K562 (cell line): ENCODE results near the gene ZNF319. TPM values are rescaled to one million over a fixed set of nuclear protein-coding genes. Genes with fewer than 3 reads are reported as not detected.

Source experiments
- ATAC-seq: fragments of 200-7000 bp; cut with Tn5 transposase; 3 replicates; pipeline ENCODE4 v1.9.1; 2020; ENCODE audit warnings: moderate library complexity
- BruUV-seq: library from RNA; stranded (reverse); fragments of 400-500 nt; replicated peaks from 2 replicates; lab custom pipeline; 2021; lab: Mats Ljungman, UMichigan
- CTCF ChIA-PET: fragments of 300-600 bp; formaldehyde crosslinking; extraction: SDS; loops from one replicate; lab custom pipeline; 2021; ENCODE audit warnings: low intra/inter-chr PET ratio; lab: Yijun Ruan, JAX
- POLR2A ChIA-PET: fragments of 300-600, 350-650 bp; sonication (Branson Sonifier 250); formaldehyde crosslinking; extraction: SDS; loops from one replicate; lab custom pipeline; 2021; ENCODE audit warnings: antibody characterized with exemption, inconsistent platforms; lab: Yijun Ruan, JAX
- DNase-seq, 4 experiments: peaks; one replicate each; pipeline versions ENCODE4 v3.0.0 to v3.0.0-alpha.2; 2011 to 2018; ENCODE audit warnings: low spot score in 3 of 4, mixed read lengths in 3 of 4; ENCODE audit errors: extremely low read depth in 1 of 4
- FAIRE-seq: peaks from 2 replicates; lab custom pipeline; 2011; peaks lifted over from hg19 to GRCh38; lab: Jason Lieb, UNC
- H2AFZ ChIP-seq: 2 replicates; pipeline ENCODE4 v1.6.0; 2011; ENCODE audit warnings: low read depth, low read length, control low read depth, inconsistent platforms
- H3K27ac ChIP-seq: fragments of 200-600 bp; 3 replicates; pipeline ENCODE4 v1.8.0; 2011; ENCODE audit warnings: low read depth, mild to moderate bottlenecking, control low read depth, inconsistent platforms, low read length, moderate library complexity, mixed read lengths; ENCODE audit errors: extremely low read depth
- H3K27me3 ChIP-seq, 2 experiments: fragments of 300-600 bp in 1 of 2; 2 replicates in 1 of 2; 3 replicates in 1 of 2; pipeline versions ENCODE4 v1.6.0 to v1.8.0; 2011; ENCODE audit warnings: inconsistent platforms in 2 of 2, low read length in 2 of 2, mild to moderate bottlenecking in 1 of 2, mixed read lengths in 1 of 2, moderate library complexity in 1 of 2; ENCODE audit not compliant: control insufficient read depth in 2 of 2, insufficient read depth in 2 of 2
- H3K36me3 ChIP-seq: fragments of 300-600 bp; 3 replicates; pipeline ENCODE4 v1.8.0; 2011; ENCODE audit warnings: mild to moderate bottlenecking, low read length, inconsistent platforms; ENCODE audit not compliant: control insufficient read depth, insufficient read depth
- H3K4me1 ChIP-seq, 2 experiments: fragments of 200-600 bp in 1 of 2; replicated peaks in 1 of 2; 2 replicates in 1 of 2; 3 replicates in 1 of 2; pipeline versions ENCODE4 v1.5.1 to v1.8.0; 2011; ENCODE audit warnings: inconsistent platforms in 2 of 2, low read length in 2 of 2, mild to moderate bottlenecking in 1 of 2, mixed read lengths in 1 of 2, moderate library complexity in 1 of 2; ENCODE audit not compliant: control insufficient read depth in 2 of 2, insufficient read depth in 2 of 2
- H3K4me2 ChIP-seq: 2 replicates; pipeline ENCODE4 v1.6.1; 2011; ENCODE audit warnings: low read length, control low read depth, inconsistent platforms, mixed read lengths; ENCODE audit not compliant: insufficient read depth
- H3K4me3 ChIP-seq: fragments of 200-600 bp; sonication (generic), shearing (Covaris generic); 2 replicates; pipeline ENCODE4 v1.5.1; 2016; ENCODE audit warnings: control low read depth, inconsistent platforms
- H3K79me2 ChIP-seq: fragments of 200-600 bp; 3 replicates; pipeline ENCODE4 v1.8.0; 2011; ENCODE audit warnings: low read length, inconsistent platforms; ENCODE audit not compliant: control insufficient read depth, insufficient read depth
- H3K9ac ChIP-seq, 2 experiments: 2 replicates each; pipeline versions ENCODE4 v1.6.0 to v1.6.1; 2011; ENCODE audit warnings: low read depth in 2 of 2, low read length in 2 of 2, control low read depth in 1 of 2, inconsistent platforms in 1 of 2, mild to moderate bottlenecking in 1 of 2, mixed read lengths in 1 of 2; ENCODE audit not compliant: insufficient read depth in 1 of 2
- H3K9me1 ChIP-seq: one replicate; pipeline ENCODE4 v1.6.0; 2011; ENCODE audit warnings: inconsistent platforms, mild to moderate bottlenecking, low read length, moderate library complexity; ENCODE audit not compliant: control insufficient read depth, insufficient read depth
- H3K9me3 ChIP-seq: replicated peaks from 2 replicates; pipeline ENCODE4 v1.5.1; 2011; ENCODE audit warnings: low read depth, low read length, inconsistent platforms; ENCODE audit not compliant: control insufficient read depth, insufficient read depth
- H4K20me1 ChIP-seq: replicated peaks from 2 replicates; pipeline ENCODE4 v1.6.1; 2011; ENCODE audit warnings: low read length, inconsistent platforms, mixed read lengths; ENCODE audit not compliant: control insufficient read depth, insufficient read depth
- CHD4 ChIP-seq: fragments of 200-600 bp; sonication (generic); IDR thresholded peaks from 3 replicates; pipeline ENCODE4 v1.6.1; 2012; ENCODE audit warnings: low read depth, mild to moderate bottlenecking, mixed read lengths, low read length, inconsistent platforms; ENCODE audit not compliant: insufficient read depth, insufficient replicate concordance, poor library complexity, severe bottlenecking
- CXXC5 ChIP-seq: fragments of 250-450 bp; sonication (Bioruptor Pico); IDR thresholded peaks from 2 replicates; pipeline ENCODE4 v1.8.0; 2022; ENCODE audit warnings: inconsistent platforms, mild to moderate bottlenecking, moderate library complexity
- HDAC1 ChIP-seq, 2 experiments: fragments of 450-650 bp; IDR thresholded peaks; 2 replicates each; pipeline ENCODE4 v1.6.1; 2016 to 2017; ENCODE audit warnings: inconsistent platforms in 1 of 2, mild to moderate bottlenecking in 1 of 2, moderate library complexity in 1 of 2
- HNRNPLL ChIP-seq: fragments of 200-400 bp; formaldehyde crosslinking; IDR thresholded peaks from 2 replicates; pipeline ENCODE4 v1.6.1; 2017; ENCODE audit warnings: low read length, low read depth, mild to moderate bottlenecking; ENCODE audit not compliant: poor library complexity, severe bottlenecking
- MTA3 ChIP-seq: fragments of 450-650 bp; formaldehyde crosslinking; IDR thresholded peaks from 2 replicates; pipeline ENCODE4 v1.6.1; 2017; ENCODE audit warnings: mild to moderate bottlenecking, borderline replicate concordance
- NR2C1 ChIP-seq, 2 experiments: fragments of 450-650 bp; IDR thresholded peaks; 2 replicates each; pipeline ENCODE4 v1.6.1; 2017; ENCODE audit warnings: mild to moderate bottlenecking in 2 of 2, antibody characterized with exemption in 1 of 2, inconsistent platforms in 1 of 2, missing compliant biosample characterization in 1 of 2, missing genetic modification characterization in 1 of 2
- SETDB1 ChIP-seq: IDR thresholded peaks from one replicate; pipeline ENCODE4 v1.6.1; 2012; ENCODE audit warnings: low read length, control low read depth, inconsistent platforms
- U2AF1 ChIP-seq: fragments of 200-400 bp; formaldehyde crosslinking; optimal IDR thresholded peaks from 2 replicates; pipeline ENCODE3; 2017; ENCODE audit warnings: mild to moderate bottlenecking, low read depth, low read length, moderate library complexity
- ZMIZ1 ChIP-seq, 2 experiments: fragments of 150-350 bp in 1 of 2; IDR thresholded peaks; 2 replicates each; pipeline ENCODE4 v1.6.1; 2012 to 2016; ENCODE audit warnings: low read depth in 2 of 2, low read length in 2 of 2, mild to moderate bottlenecking in 1 of 2, moderate library complexity in 1 of 2
- ZNF785 ChIP-seq: fragments of 250-450 bp; sonication (Bioruptor Pico); IDR thresholded peaks from 2 replicates; pipeline ENCODE4 v1.4.0; 2020; ENCODE audit warnings: mild to moderate bottlenecking
- WGBS: fragments of 100-300 bp; shearing (Covaris generic); methylation state at CpG from one replicate; pipeline ENCODE4 v1.1.6; 2016; ENCODE audit warnings: low coverage, mixed read lengths; ENCODE audit not compliant: insufficient coverage; ENCODE audit errors: missing lambda C conversion rate; 5-methylcytosine and 5-hydroxymethylcytosine counted together
- in situ Hi-C: fragments of 300-500 bp; cut with MboI; formaldehyde crosslinking; loops from 4 replicates; pipeline ENCODE4 v1.15.0; 2018; ENCODE audit warnings: inconsistent platforms, mixed read lengths
- intact Hi-C: fragments of 100-400 bp; cut with micrococcal nuclease; formaldehyde crosslinking; loops from 2 replicates; pipeline ENCODE4 v1.14.2; 2022
- polyA plus RNA-seq, 8 experiments: library from polyadenylated mRNA; depleted of rRNA in 4 of 8; stranded (reverse) in 5 of 8; unstranded in 3 of 8; fragments of >200 nt; fragmentation: Nextera tagmentation in 2 of 8; fragmentation: Illumina TruSeq in 1 of 8; extraction: Ambion mirVana in 2 of 8; extraction: Trizol in 1 of 8; gene quantifications; 2 replicates each; pipeline versions ENCODE4 v1.2.1 to v1.2.3, GENCODE V29; 2011 to 2014; ENCODE audit warnings: inconsistent platforms in 1 of 8, missing spikeins in 1 of 8
- total RNA-seq, 7 experiments: library from RNA; depleted of rRNA in 6 of 7; stranded (reverse); fragments of >200 nt in 6 of 7; fragmentation: Illumina TruSeq in 2 of 7; extraction: Trizol in 2 of 7; gene quantifications; 2 replicates each; pipeline versions ENCODE4 v1.2.1 to v1.2.3, GENCODE V29; 2011 to 2021; ENCODE audit warnings: low replicate concordance in 1 of 7
- TF ChIP-seq, protein P1 (sequence below), 2 experiments: fragments of 450-650 bp; IDR thresholded peaks; 2 replicates each; pipeline ENCODE4 v1.6.1; 2016
- TF ChIP-seq, protein P2 (sequence below): fragments of 450-650 bp; IDR thresholded peaks from 2 replicates; pipeline ENCODE4 v1.6.1; 2017; ENCODE audit warnings: antibody characterized with exemption

The ZNF319 gene
- total and polyA plus RNA-seq, 9 of the 15 experiments (the other 6 are each of a cell fraction or from before 2014, with no cell fraction given): 0.20 to 5.7 (median 1.4) TPM

DNA sequence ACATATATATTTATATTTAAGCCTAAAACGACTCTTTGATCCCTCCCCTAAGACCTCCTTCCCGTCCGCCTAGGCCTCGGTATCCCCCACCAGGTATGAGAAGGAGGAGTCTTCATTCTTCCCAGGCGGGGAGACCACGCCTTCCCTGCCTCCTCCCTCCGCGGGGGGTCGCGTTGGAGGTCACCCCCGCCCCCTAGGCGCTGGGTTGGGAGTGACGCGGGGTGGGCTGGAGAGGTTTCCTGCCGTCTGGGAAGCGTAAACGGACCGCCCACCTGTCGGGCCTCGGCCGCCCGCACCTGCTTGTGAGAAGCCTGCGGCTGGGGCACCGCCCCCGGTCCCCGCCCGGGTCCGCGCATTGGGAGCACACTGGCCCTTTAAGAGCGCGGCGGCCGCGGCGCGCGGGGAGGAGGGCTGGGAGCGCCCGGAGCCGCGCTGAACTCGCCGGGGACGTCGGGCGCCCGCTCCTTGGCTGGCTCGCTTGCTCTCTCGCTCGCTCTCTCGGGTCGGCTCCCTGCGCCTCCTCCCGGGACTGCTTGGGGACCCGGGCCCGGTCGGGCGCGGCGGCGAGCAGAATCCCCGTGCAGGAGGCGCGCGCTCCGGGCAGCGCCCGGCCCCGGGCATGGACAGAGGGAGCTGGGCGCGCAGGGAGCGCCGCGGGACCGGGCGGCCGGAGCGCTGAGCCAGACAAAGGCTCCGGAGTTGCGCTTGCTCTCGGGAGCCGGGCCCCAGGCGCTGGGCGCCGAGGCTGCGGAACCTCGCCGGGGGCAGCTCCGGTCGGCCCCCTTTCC, 25.1 kb upstream of the ZNF319 start, which contains the start of gene MMP15:
Gene MMP15, plus strand, starts transcription at position 404 of the 788 bp plus-strand sequence. CDS start 597 bp downstream, outside the sequence.
- Histone ChIP-seq H3K79me2 (peaks cover 17% of the 10 kb centered on the region; the same call in 2 of the 3 replicates), H3K27me3 (no peaks in the 10 kb centered on the region), H3K27ac (peak within 1 kb of the TSS; percentile 71), H3K4me3 (peak within 1 kb of the TSS; percentile 79), H3K36me3 (no peaks in the 10 kb centered on the region), H3K9me3 (no peaks in the 10 kb centered on the region), H3K4me2 (peak within 1 kb of the TSS; percentile 81), H3K9ac (peak within 1 kb of the TSS; percentile 70 to 90), H2AFZ (peak within 1 kb of the TSS; percentile 98), H3K9me1 (no peaks in the 10 kb centered on the region), H4K20me1 (no peaks in the 10 kb centered on the region), H3K4me1 (peaks cover 12 to 52% of the 10 kb centered on the region in 2 experiments; a peak in 4 of 5 replicates)
- FAIRE-seq: peak; percentile 78
- POLR2A ChIA-PET: interaction anchor here (1.2 kb wide), 1 partner anchor 11 kb away, joined by 3 read pairs; no protein-coding TSS in a partner anchor
- no TSS peak for BruUV-seq
- CTCF ChIA-PET: interaction anchor here (0.6 kb wide), 1 partner anchor 131 kb away, joined by 4 read pairs; no protein-coding TSS in a partner anchor
- in situ Hi-C loops: no loop called here
- DNase-seq: peak; percentile 87 to 92 (median 90)
- intact Hi-C loops: loop anchor here (10.0 kb wide), 2 partner anchors 169 to 729 kb away; partner anchors contain the start of gene CSNK2A2
- WGBS: under 1% methylated on average over 74 of the region's 90 CpGs
- peak; percentile 81 for ATAC-seq
- no peak for TF ChIP-seq SETDB1
- TF ChIP-seq, protein P1, sequence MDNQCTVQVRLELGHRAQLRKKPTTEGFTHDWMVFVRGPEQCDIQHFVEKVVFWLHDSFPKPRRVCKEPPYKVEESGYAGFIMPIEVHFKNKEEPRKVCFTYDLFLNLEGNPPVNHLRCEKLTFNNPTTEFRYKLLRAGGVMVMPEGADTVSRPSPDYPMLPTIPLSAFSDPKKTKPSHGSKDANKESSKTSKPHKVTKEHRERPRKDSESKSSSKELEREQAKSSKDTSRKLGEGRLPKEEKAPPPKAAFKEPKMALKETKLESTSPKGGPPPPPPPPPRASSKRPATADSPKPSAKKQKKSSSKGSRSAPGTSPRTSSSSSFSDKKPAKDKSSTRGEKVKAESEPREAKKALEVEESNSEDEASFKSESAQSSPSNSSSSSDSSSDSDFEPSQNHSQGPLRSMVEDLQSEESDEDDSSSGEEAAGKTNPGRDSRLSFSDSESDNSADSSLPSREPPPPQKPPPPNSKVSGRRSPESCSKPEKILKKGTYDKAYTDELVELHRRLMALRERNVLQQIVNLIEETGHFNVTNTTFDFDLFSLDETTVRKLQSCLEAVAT (IDR thresholded peaks at IDR 0.05): peak in 1 of 2 experiments; percentile 72; a peak in 1 of 4 replicates
- TF ChIP-seq ZMIZ1 (IDR thresholded peaks at IDR 0.05; ENCODE audit: low read depth in 2 of 2, low read length in 2 of 2): no peak
- no peak for TF ChIP-seq ZNF785 (CRISPR knock-in tag)
- TF ChIP-seq, protein P2, sequence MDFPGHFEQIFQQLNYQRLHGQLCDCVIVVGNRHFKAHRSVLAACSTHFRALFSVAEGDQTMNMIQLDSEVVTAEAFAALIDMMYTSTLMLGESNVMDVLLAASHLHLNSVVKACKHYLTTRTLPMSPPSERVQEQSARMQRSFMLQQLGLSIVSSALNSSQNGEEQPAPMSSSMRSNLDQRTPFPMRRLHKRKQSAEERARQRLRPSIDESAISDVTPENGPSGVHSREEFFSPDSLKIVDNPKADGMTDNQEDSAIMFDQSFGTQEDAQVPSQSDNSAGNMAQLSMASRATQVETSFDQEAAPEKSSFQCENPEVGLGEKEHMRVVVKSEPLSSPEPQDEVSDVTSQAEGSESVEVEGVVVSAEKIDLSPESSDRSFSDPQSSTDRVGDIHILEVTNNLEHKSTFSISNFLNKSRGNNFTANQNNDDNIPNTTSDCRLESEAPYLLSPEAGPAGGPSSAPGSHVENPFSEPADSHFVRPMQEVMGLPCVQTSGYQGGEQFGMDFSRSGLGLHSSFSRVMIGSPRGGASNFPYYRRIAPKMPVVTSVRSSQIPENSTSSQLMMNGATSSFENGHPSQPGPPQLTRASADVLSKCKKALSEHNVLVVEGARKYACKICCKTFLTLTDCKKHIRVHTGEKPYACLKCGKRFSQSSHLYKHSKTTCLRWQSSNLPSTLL: peak; percentile 98
- no peak for TF ChIP-seq NR2C1 (IDR thresholded peaks at IDR 0.05)
- 0 out of 2 replicates have a peak, but pooled peaks have one; percentile 11 for TF ChIP-seq NR2C1 (tag; IDR thresholded peaks at IDR 0.05)
- peak in 1 of 2 experiments; percentile 22; a peak in 2 of 4 replicates for TF ChIP-seq HDAC1 (IDR thresholded peaks at IDR 0.05)
- TF ChIP-seq CXXC5 (CRISPR knock-in tag): peak; percentile 61
- peak; percentile 18 for TF ChIP-seq HNRNPLL
- TF ChIP-seq U2AF1: peak; percentile 87
- TF ChIP-seq CHD4: no peak
- TF ChIP-seq MTA3: peak; percentile 18; the same call in 1 of the 2 replicates
